ENCODE measurements around the gene GTPBP4.

Gene GTPBP4

DNA sequence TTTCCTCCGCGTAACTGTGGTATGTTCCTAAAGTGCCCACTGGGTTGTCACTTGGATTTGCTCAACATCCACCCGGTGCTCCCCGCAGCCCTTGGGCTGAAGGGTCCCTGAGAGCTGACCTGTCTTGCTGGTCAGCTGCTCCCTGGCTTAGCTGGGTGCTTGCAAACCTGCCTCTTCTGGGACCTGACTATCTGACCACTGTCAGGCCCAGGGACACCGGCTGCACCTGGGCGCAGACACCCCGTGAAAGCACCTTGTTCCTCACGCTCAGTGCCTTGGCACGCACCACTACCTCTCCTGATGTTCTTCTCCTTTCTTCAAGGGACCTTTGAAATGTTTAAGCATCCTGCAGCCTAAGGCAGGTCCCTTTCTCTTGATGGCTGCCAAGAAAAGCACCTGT, 30.1 kb upstream of the GTPBP4 start:
- FAIRE-seq: no peak
- DNase-seq (ENCODE audit: insufficient read length, low spot score): no peak
- no peak for TF ChIP-seq CTCF (IDR thresholded peaks at IDR 0.05; ENCODE audit: insufficient read depth, missing control alignments)

DNA sequence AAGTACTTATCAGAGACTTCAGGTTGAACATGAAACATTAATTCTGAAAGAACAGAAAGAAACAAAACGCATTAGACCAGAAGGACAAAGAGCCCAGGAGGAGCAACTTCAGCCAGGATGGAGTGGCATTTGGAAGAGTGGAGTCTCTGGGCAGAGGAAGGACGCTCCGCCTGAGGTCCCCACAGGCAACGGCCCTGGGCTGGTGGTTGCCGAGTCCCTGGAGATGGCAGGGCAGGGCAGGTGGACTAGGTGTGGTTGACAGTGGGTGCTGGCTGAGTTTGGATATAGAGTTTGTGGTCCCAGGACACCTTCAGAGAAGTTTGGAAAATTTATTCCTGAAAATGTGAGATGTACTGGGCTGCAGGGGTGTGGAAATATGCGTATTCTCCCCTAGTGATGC, 29.4 kb upstream of the GTPBP4 start:
- no peak for FAIRE-seq
- TF ChIP-seq CTCF (IDR thresholded peaks at IDR 0.05; ENCODE audit: insufficient read depth, missing control alignments): no peak
- DNase-seq (ENCODE audit: insufficient read length, low spot score): no peak

DNA sequence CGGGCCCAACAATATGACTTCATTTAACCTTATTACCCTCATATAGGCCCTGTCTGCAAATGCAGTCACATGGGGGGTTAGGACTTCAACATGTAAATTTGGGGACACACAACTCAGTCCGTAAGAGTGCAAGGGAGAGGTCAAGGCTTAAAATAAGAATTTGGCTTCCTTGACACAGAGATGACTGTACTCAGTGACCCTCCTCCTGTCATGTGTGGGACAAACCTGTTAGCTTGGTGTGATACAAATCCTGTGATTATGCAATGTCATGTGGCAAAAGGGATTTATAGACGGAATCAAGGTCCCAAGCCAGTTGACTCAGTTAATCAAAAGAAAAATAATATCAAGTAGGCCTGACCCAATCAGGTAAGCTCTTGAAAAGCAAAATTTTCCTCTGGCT, 25.9 kb upstream of the GTPBP4 start:
- no peak for DNase-seq (ENCODE audit: insufficient read length, low spot score)
- TF ChIP-seq CTCF (IDR thresholded peaks at IDR 0.05; ENCODE audit: insufficient read depth, missing control alignments): no peak
- FAIRE-seq: no peak

- FAIRE-seq (no peak), DNase-seq (ENCODE audit: insufficient read length, low spot score) (no peak)
- no peak for TF ChIP-seq CTCF (IDR thresholded peaks at IDR 0.05; ENCODE audit: insufficient read depth, missing control alignments)
Observed at GRCh38 chr10:963186-963585, 25.0 kb upstream of the GTPBP4 start.

DNA sequence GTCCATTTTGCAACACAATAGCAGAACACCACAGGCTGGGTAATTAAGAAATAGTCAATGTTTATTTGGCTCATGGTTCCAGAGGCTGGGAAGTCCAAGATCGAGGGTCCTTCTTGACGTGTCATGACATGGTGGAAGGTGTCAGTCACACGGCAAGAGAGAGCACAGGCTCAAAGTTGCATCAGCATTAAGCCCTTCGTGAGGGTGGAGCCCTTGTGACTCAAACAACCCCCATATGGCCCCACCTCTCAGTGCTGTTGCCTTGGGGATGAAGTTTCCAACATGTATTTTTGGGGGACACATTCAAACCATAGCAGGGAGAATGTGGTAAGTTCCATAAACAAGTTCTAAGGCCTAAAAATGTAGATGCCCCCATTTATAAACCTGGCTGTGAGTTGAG, 24.6 kb upstream of the GTPBP4 start:
- no peak for TF ChIP-seq CTCF (IDR thresholded peaks at IDR 0.05; ENCODE audit: insufficient read depth, missing control alignments)
- no peak for DNase-seq (ENCODE audit: insufficient read length, low spot score)
- FAIRE-seq: no peak

- FAIRE-seq (no peak), DNase-seq (ENCODE audit: insufficient read length, low spot score) (no peak)
- TF ChIP-seq CTCF (IDR thresholded peaks at IDR 0.05; ENCODE audit: insufficient read depth, missing control alignments): no peak
Observed at GRCh38 chr10:964321-964987, 23.8 kb upstream of the GTPBP4 start.

GRCh38 chr10:964988-965417, 23.2 kb upstream of the GTPBP4 start:
- TF ChIP-seq CTCF (IDR thresholded peaks at IDR 0.05; ENCODE audit: insufficient read depth, missing control alignments): no peak
- FAIRE-seq: no peak
- DNase-seq (ENCODE audit: insufficient read length, low spot score): no peak
